Caco-2 (cell line): ENCODE measurements around the gene TTN. TPM values are rescaled to one million over a fixed set of nuclear protein-coding genes. Genes with fewer than 3 reads are reported as not detected.

Source experiments
- BruUV-seq: library from RNA; stranded (reverse); fragments of 400-500 nt; replicated peaks from 2 replicates; lab custom pipeline; 2021; lab: Mats Ljungman, UMichigan
- CTCF ChIA-PET: fragments of 300-600 bp; sonication (Branson Sonifier 250); formaldehyde crosslinking; loops from one replicate; lab custom pipeline; 2022; ENCODE audit warnings: antibody characterized with exemption; lab: Charles Lee
- POLR2A ChIA-PET: fragments of 300-600 bp; sonication (Branson Sonifier 250); formaldehyde crosslinking; loops from one replicate; lab custom pipeline; 2022; ENCODE audit warnings: antibody characterized with exemption; lab: Charles Lee
- DNase-seq, 2 experiments: peaks; one replicate each; pipeline versions ENCODE4 v3.0.0 to v3.0.0-alpha.2; 2020 to 2022
- H3K27me3 ChIP-seq: replicated peaks from 2 replicates; pipeline ENCODE4 v1.6.0; 2011; ENCODE audit warnings: low read length; ENCODE audit not compliant: control insufficient read depth, insufficient read depth
- H3K36me3 ChIP-seq: 2 replicates; pipeline ENCODE4 v1.5.1; 2011; ENCODE audit warnings: low read length; ENCODE audit not compliant: control insufficient read depth, insufficient read depth
- H3K4me1 ChIP-seq: fragments of 250-450 bp; sonication (Bioruptor Pico); 2 replicates; pipeline ENCODE4 v1.5.1; 2020; ENCODE audit warnings: mild to moderate bottlenecking
- H3K4me3 ChIP-seq: 2 replicates; pipeline ENCODE4 v1.5.1; 2011; ENCODE audit warnings: low read depth, mild to moderate bottlenecking, control low read depth, low read length
- H3K9me3 ChIP-seq: fragments of 250-450 bp; sonication (Bioruptor Pico); 2 replicates; pipeline ENCODE4 v1.5.1; 2020; ENCODE audit warnings: mild to moderate bottlenecking, moderate library complexity
- H3K27ac Mint-ChIP-seq: one replicate; pipeline ENCODE4 v1.8.0; 2022; ENCODE audit warnings: mixed read lengths; ENCODE audit not compliant: unreplicated experiment
- H3K27me3 Mint-ChIP-seq: one replicate; pipeline ENCODE4 v1.8.0; 2022; ENCODE audit warnings: mixed read lengths; ENCODE audit not compliant: insufficient read depth, unreplicated experiment
- H3K36me3 Mint-ChIP-seq: one replicate; pipeline ENCODE4 v1.8.0; 2022; ENCODE audit warnings: mild to moderate bottlenecking, mixed read lengths; ENCODE audit not compliant: insufficient read depth, unreplicated experiment
- H3K4me1 Mint-ChIP-seq: one replicate; pipeline ENCODE4 v1.8.0; 2022; ENCODE audit warnings: low read depth, mixed read lengths; ENCODE audit not compliant: unreplicated experiment
- H3K4me3 Mint-ChIP-seq: one replicate; pipeline ENCODE4 v1.8.0; 2022; ENCODE audit warnings: mild to moderate bottlenecking, moderate library complexity, mixed read lengths; ENCODE audit not compliant: unreplicated experiment
- H3K9me3 Mint-ChIP-seq: one replicate; pipeline ENCODE4 v1.8.0; 2022; ENCODE audit warnings: mixed read lengths; ENCODE audit not compliant: unreplicated experiment
- intact Hi-C: fragments of 100-400 bp; cut with micrococcal nuclease; formaldehyde crosslinking; loops from one replicate; pipeline ENCODE4 v1.10.0; 2022; ENCODE audit not compliant: unreplicated experiment
- total RNA-seq: library from RNA; stranded (reverse); gene quantifications from 2 replicates; pipeline ENCODE4 v1.2.3, GENCODE V29; 2022
- TF ChIP-seq, protein P1 (sequence below), 2 experiments: fragments of 200-600 bp in 1 of 2; IDR thresholded peaks; 1 replicate in 1 of 2; 2 replicates in 1 of 2; pipeline versions ENCODE4 v1.5.1 to v1.8.0; 2011 to 2022; ENCODE audit warnings: antibody characterized with exemption in 1 of 2, control low read depth in 1 of 2, inconsistent platforms in 1 of 2, low read depth in 1 of 2, low read length in 1 of 2, mild to moderate bottlenecking in 1 of 2, moderate library complexity in 1 of 2; ENCODE audit not compliant: insufficient read depth in 1 of 2, severe bottlenecking in 1 of 2, unreplicated experiment in 1 of 2

The TTN gene
- total RNA-seq, 1 experiment from 2014 or later, result 9.3 TPM

DNA sequence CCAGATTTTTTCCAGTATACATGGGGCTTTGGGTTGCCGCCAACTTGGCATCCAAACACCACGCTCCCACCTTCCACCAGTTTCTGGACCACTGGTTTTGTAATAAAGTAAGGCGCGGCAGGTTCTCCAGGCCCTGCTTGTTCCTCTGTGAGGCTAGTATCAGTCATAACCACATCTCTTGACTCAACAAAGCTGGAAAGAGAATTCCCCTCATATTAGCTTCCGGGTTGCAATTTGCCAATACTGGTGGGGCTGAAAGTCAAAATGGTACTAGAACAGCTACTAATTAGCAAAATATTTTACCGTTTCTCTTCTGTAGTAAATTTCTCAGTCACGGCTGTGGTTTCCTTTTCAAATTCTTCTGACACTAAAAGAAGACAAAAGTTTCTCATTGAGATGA lies 25.0 kb downstream of the TTN start:
- intact Hi-C loops, result no loop called here
- DNase-seq, result no peak
- Histone ChIP-seq H3K4me1 (no peaks in the 10 kb centered on the region), H3K4me3 (no peak overlapping the region), H3K9me3 (no peaks in the 10 kb centered on the region), H3K27me3 (no peaks in the 10 kb centered on the region), H3K36me3 (no peaks in the 10 kb centered on the region)
- H3K9me3 Mint-ChIP-seq, result no peaks in the 10 kb centered on the region
- no peaks in the 10 kb centered on the region for H3K4me1 Mint-ChIP-seq
- H3K27ac Mint-ChIP-seq, result no peak overlapping the region
- CTCF ChIA-PET, result no interaction called here
- BruUV-seq, result no TSS peak
- POLR2A ChIA-PET, result no interaction called here
- H3K4me3 Mint-ChIP-seq, result no peak overlapping the region
- no peaks in the 10 kb centered on the region for H3K36me3 Mint-ChIP-seq
- TF ChIP-seq, protein P1, sequence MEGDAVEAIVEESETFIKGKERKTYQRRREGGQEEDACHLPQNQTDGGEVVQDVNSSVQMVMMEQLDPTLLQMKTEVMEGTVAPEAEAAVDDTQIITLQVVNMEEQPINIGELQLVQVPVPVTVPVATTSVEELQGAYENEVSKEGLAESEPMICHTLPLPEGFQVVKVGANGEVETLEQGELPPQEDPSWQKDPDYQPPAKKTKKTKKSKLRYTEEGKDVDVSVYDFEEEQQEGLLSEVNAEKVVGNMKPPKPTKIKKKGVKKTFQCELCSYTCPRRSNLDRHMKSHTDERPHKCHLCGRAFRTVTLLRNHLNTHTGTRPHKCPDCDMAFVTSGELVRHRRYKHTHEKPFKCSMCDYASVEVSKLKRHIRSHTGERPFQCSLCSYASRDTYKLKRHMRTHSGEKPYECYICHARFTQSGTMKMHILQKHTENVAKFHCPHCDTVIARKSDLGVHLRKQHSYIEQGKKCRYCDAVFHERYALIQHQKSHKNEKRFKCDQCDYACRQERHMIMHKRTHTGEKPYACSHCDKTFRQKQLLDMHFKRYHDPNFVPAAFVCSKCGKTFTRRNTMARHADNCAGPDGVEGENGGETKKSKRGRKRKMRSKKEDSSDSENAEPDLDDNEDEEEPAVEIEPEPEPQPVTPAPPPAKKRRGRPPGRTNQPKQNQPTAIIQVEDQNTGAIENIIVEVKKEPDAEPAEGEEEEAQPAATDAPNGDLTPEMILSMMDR (IDR thresholded peaks at IDR 0.05; ENCODE audit: insufficient read depth in 1 of 2, low read depth in 1 of 2, low read length in 1 of 2, severe bottlenecking in 1 of 2, unreplicated experiment in 1 of 2), result no peak
- H3K27me3 Mint-ChIP-seq, result no peaks in the 10 kb centered on the region

DNA sequence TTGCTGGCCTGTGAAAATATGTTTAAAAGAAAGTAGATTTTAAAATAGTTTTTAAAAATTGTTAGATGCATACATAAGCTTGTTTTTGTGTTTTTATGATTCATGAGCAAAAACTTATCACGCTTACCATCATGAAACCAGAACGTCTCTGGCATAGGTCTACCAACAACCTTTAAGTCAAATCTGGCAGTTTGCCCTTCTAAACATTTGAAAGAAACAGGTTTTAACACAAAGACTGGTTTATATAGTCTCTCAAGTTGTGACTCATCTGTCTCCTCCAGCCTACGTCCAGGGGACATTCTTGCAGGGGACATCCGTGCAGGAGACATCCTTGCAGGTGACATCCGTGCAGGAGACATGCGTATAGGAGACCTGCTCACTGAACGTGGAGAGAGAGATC lies 29.6 kb downstream of the TTN start:
- no peaks in the 10 kb centered on the region for H3K4me1 Mint-ChIP-seq
- POLR2A ChIA-PET, result no interaction called here
- H3K36me3 Mint-ChIP-seq, result no peaks in the 10 kb centered on the region
- no peak overlapping the region for H3K4me3 Mint-ChIP-seq
- BruUV-seq, result no TSS peak
- no peak for DNase-seq
- no peak overlapping the region for H3K27ac Mint-ChIP-seq
- no peaks in the 10 kb centered on the region for H3K27me3 Mint-ChIP-seq
- intact Hi-C loops, result no loop called here
- Histone ChIP-seq H3K4me1 (no peaks in the 10 kb centered on the region), H3K36me3 (no peaks in the 10 kb centered on the region), H3K4me3 (no peak overlapping the region), H3K27me3 (no peaks in the 10 kb centered on the region), H3K9me3 (no peaks in the 10 kb centered on the region)
- CTCF ChIA-PET, result no interaction called here
- H3K9me3 Mint-ChIP-seq, result peaks cover 9% of the 10 kb centered on the region
- TF ChIP-seq, protein P1 (IDR thresholded peaks at IDR 0.05; ENCODE audit: insufficient read depth in 1 of 2, low read depth in 1 of 2, low read length in 1 of 2, severe bottlenecking in 1 of 2, unreplicated experiment in 1 of 2), result no peak

DNA sequence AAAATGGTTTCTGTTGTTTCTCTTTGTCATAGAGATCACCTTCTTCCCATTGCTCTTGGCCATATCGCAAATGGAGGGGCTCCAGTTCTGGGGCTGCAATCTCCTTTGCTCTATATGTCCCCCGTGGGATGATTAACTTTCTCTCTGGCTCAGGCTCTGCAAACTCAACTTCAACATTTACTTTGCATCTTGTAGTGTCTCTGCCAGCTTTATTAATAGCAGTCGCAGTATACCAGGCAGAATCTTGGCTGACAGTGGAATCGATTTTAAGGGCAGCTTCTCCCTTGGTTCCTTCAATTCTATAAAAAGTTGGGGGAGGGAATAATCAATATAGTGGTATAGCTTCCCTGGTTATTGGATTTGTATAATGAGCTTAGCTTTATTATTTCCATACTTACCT lies 30.5 kb downstream of the TTN start:
- peaks cover 9% of the 10 kb centered on the region for H3K9me3 Mint-ChIP-seq
- no peak overlapping the region for H3K4me3 Mint-ChIP-seq
- H3K36me3 Mint-ChIP-seq, result no peaks in the 10 kb centered on the region
- no peak overlapping the region for H3K27ac Mint-ChIP-seq
- Histone ChIP-seq H3K36me3 (no peaks in the 10 kb centered on the region), H3K4me3 (no peak overlapping the region), H3K27me3 (no peaks in the 10 kb centered on the region), H3K9me3 (no peaks in the 10 kb centered on the region), H3K4me1 (no peaks in the 10 kb centered on the region)
- TF ChIP-seq, protein P1 (IDR thresholded peaks at IDR 0.05; ENCODE audit: insufficient read depth in 1 of 2, low read depth in 1 of 2, low read length in 1 of 2, severe bottlenecking in 1 of 2, unreplicated experiment in 1 of 2), result no peak
- POLR2A ChIA-PET, result no interaction called here
- BruUV-seq, result no TSS peak
- no peaks in the 10 kb centered on the region for H3K4me1 Mint-ChIP-seq
- intact Hi-C loops, result no loop called here
- CTCF ChIA-PET, result interaction anchor here (1.0 kb wide), 1 partner anchor 15 kb away, joined by 3 read pairs; no protein-coding TSS in a partner anchor
- DNase-seq, result no peak
- H3K27me3 Mint-ChIP-seq, result no peaks in the 10 kb centered on the region
